ENCODE data around the gene KIF5B.

KIF5B gene

DNA sequence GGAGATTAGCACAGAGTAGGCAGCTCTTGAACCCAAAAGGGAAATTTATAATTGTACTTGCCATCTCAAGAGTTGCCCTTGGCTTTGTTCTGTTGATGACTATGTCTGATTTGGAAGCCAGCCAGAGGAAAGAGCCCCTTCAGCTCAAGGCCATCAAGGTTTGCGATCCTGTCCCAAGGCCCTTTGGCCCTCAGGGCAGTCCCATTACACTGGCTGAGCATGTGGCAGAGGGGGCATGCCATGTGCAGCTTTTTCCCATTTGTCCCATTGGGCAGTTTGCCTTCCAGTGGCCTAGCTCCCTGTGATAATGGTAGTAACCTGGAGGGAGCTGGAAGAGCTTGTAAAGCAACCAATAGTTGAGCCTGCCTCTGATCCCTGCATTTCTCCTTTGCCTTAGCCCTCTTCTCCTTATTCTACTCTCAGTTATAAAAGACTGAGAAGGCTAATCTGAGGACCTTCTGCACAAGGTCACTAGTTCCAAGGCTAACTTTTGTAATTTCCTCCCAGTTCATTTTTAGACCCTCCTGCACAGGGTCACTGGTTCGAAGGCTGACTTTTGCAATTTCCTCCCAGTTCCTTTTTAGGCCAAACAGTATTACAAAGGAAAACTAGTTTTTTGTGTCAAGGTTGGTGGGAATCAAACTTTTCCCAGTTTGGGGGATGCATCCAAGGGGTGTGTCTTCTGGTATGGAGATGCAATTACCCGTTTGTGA, 96.6 kb downstream of the KIF5B start:
- FAIRE-seq (no peak), DNase-seq (ENCODE audit: insufficient read length, low spot score) (no peak)
- no peak for TF ChIP-seq SPI1 (IDR thresholded peaks at IDR 0.05; ENCODE audit: low read depth, low read length)
- TF ChIP-seq POLR2A (IDR thresholded peaks at IDR 0.05; ENCODE audit: low read depth, low read length): no peak
- TF ChIP-seq PAX5 (IDR thresholded peaks at IDR 0.05; ENCODE audit: insufficient read depth, low read length, severe bottlenecking): no peak
- TF ChIP-seq POU2F2 (IDR thresholded peaks at IDR 0.05; ENCODE audit: low read depth, low read length): no peak
- no peak for TF ChIP-seq TAF1 (IDR thresholded peaks at IDR 0.05; ENCODE audit: low read depth, low read length)
- TF ChIP-seq POLR2AphosphoS5 (IDR thresholded peaks at IDR 0.05; ENCODE audit: low read depth, low read length): no peak
